ENCODE measurements around the gene INSRR. TPM values are rescaled to one million over a fixed set of nuclear protein-coding genes. Genes with fewer than 3 reads are reported as not detected.

Gene INSRR
- total RNA-seq, 1 experiment from 2014 or later, result not detected

GRCh38 chr1:156884560-156885184 lies 25.8 kb upstream of the INSRR start:
- H3K9me3 ChIP-seq (ENCODE audit: control insufficient read depth, insufficient read depth, low read depth, low read length), result no peaks in the 10 kb centered on the region
- H3K4me3 ChIP-seq (ENCODE audit: low read depth in 2 of 2, low read length in 2 of 2), result no peak overlapping the region
- no peaks in the 10 kb centered on the region; the same call in 1 of the 2 replicates for H3K4me1 ChIP-seq (ENCODE audit: control insufficient read depth, insufficient read depth, low read length)
- no peaks in the 10 kb centered on the region for H3K27me3 ChIP-seq (ENCODE audit: control insufficient read depth, insufficient read depth, low read length)
- no peak for TF ChIP-seq REST (IDR thresholded peaks at IDR 0.05; ENCODE audit: insufficient read depth in 1 of 2, low read depth in 2 of 2, low read length in 1 of 2)
- no peak for TF ChIP-seq CTCF (IDR thresholded peaks at IDR 0.05)
- no peak for TF ChIP-seq SIN3A (IDR thresholded peaks at IDR 0.05; ENCODE audit: borderline replicate concordance, insufficient read depth, low read depth, low read length)
- no peak for TF ChIP-seq POLR2AphosphoS5 (IDR thresholded peaks at IDR 0.05; ENCODE audit: low read depth, low read length)
- CTCF ChIA-PET, result interaction anchor here (0.6 kb wide), 3 partner anchors 10 to 52 kb away, joined by 3 to 5 read pairs (median 3); no protein-coding TSS in a partner anchor
- DNase-seq (ENCODE audit: low read depth, low spot score) (no peak), ATAC-seq (peak; percentile 28; the same call in 1 of the 2 replicates)
- no TSS peak for BruUV-seq (replicated peaks)
- in situ Hi-C loops (cut with HindIII; ENCODE audit: low pct_unique_long_range_greater_than_20kb, low sequenced_read_pairs), result no loop called here
- no peak overlapping the region for H3K27ac ChIP-seq (ENCODE audit: low read length)
- H3K36me3 ChIP-seq (ENCODE audit: control insufficient read depth, insufficient read depth, low read length), result no peaks in the 10 kb centered on the region
- intact Hi-C loops (cut with micrococcal nuclease; ENCODE audit: unreplicated experiment), result no loop called here
- POLR2A ChIA-PET, result interaction anchor here (1.4 kb wide), 1 partner anchor 156 kb away, joined by 3 read pairs; the partner anchor contains the start of gene ISG20L2

GRCh38 chr1:156883919-156884318 lies 25.0 kb upstream of the INSRR start:
- no peak for TF ChIP-seq REST (IDR thresholded peaks at IDR 0.05; ENCODE audit: insufficient read depth in 1 of 2, low read depth in 2 of 2, low read length in 1 of 2)
- TF ChIP-seq POLR2AphosphoS5 (IDR thresholded peaks at IDR 0.05; ENCODE audit: low read depth, low read length), result no peak
- TF ChIP-seq TCF7L2 (IDR thresholded peaks at IDR 0.05; ENCODE audit: low read depth, low read length), result no peak
- no peak for TF ChIP-seq CTCF (IDR thresholded peaks at IDR 0.05)
- TF ChIP-seq SIN3A (IDR thresholded peaks at IDR 0.05; ENCODE audit: borderline replicate concordance, insufficient read depth, low read depth, low read length), result no peak
- intact Hi-C loops (cut with micrococcal nuclease; ENCODE audit: unreplicated experiment) (no loop called here), in situ Hi-C loops (cut with HindIII; ENCODE audit: low pct_unique_long_range_greater_than_20kb, low sequenced_read_pairs) (no loop called here)
- POLR2A ChIA-PET, result interaction anchor here (0.6 to 1.4 kb wide), 2 partner anchors 155 to 1134 kb away, joined by 3 read pairs; partner anchors contain the start of gene ISG20L2
- CTCF ChIA-PET, result interaction anchor here (0.6 to 0.7 kb wide), 2 partner anchors 9 to 44 kb away, joined by 3 read pairs; no protein-coding TSS in a partner anchor
- Histone ChIP-seq H3K27ac (ENCODE audit: low read length) (no peak overlapping the region), H3K27me3 (ENCODE audit: control insufficient read depth, insufficient read depth, low read length) (no peaks in the 10 kb centered on the region), H3K4me1 (ENCODE audit: control insufficient read depth, insufficient read depth, low read length) (no peaks in the 10 kb centered on the region; the same call in 1 of the 2 replicates), H3K4me3 (ENCODE audit: low read depth in 2 of 2, low read length in 2 of 2) (no peak overlapping the region), H3K36me3 (ENCODE audit: control insufficient read depth, insufficient read depth, low read length) (no peaks in the 10 kb centered on the region), H3K9me3 (ENCODE audit: control insufficient read depth, insufficient read depth, low read depth, low read length) (no peaks in the 10 kb centered on the region)
- ATAC-seq, result no peak
- DNase-seq (ENCODE audit: low read depth, low spot score), result no peak
- BruUV-seq (replicated peaks), result no TSS peak
